H9 (cell line): ENCODE results near the gene APOA1. TPM values are rescaled to one million over a fixed set of nuclear protein-coding genes. Genes with fewer than 3 reads are reported as not detected.

Experiments
- DNase-seq: peaks from one replicate; pipeline ENCODE4 v3.0.0-alpha.2; 2017
- H2AFZ ChIP-seq: one replicate; pipeline ENCODE4 v1.6.1; 2013; ENCODE audit warnings: mild to moderate bottlenecking, low read length, control low read depth, moderate library complexity
- H2AK5ac ChIP-seq: 2 replicates; pipeline ENCODE4 v1.6.1; 2013; ENCODE audit warnings: low read length, control low read depth, mixed read lengths; ENCODE audit not compliant: insufficient read length
- H2BK120ac ChIP-seq: one replicate; pipeline ENCODE4 v1.6.1; 2013; ENCODE audit warnings: low read depth, mild to moderate bottlenecking, low read length, control low read depth, inconsistent platforms; ENCODE audit not compliant: poor library complexity, severe bottlenecking
- H2BK12ac ChIP-seq: 2 replicates; pipeline ENCODE4 v1.6.1; 2013; ENCODE audit warnings: low read length, control low read depth, mixed read lengths, low read depth; ENCODE audit not compliant: insufficient read length
- H2BK15ac ChIP-seq: 2 replicates; pipeline ENCODE4 v1.6.1; 2013; ENCODE audit warnings: low read depth, low read length, control low read depth
- H2BK20ac ChIP-seq: one replicate; pipeline ENCODE4 v1.6.1; 2013; ENCODE audit warnings: low read depth, mild to moderate bottlenecking, low read length, control low read depth, inconsistent platforms; ENCODE audit not compliant: poor library complexity, severe bottlenecking
- H2BK5ac ChIP-seq: 2 replicates; pipeline ENCODE4 v1.6.1; 2013; ENCODE audit warnings: low read length, control low read depth, mixed read lengths; ENCODE audit not compliant: insufficient read length
- H3K14ac ChIP-seq: 2 replicates; pipeline ENCODE4 v1.6.1; 2013; ENCODE audit warnings: low read length, control low read depth; ENCODE audit not compliant: insufficient read depth
- H3K18ac ChIP-seq: 2 replicates; pipeline ENCODE4 v1.6.1; 2013; ENCODE audit warnings: low read depth, mild to moderate bottlenecking, mixed read lengths, low read length, control low read depth; ENCODE audit not compliant: insufficient read length
- H3K23ac ChIP-seq: 2 replicates; pipeline ENCODE4 v1.6.1; 2013; ENCODE audit warnings: low read length, control low read depth, mixed read lengths, low read depth; ENCODE audit not compliant: insufficient read length
- H3K23me2 ChIP-seq: 2 replicates; pipeline ENCODE4 v1.6.1; 2013; ENCODE audit warnings: low read depth, mild to moderate bottlenecking, mixed read lengths, low read length, control low read depth; ENCODE audit not compliant: insufficient read length, poor library complexity, severe bottlenecking
- H3K27ac ChIP-seq: 2 replicates; pipeline ENCODE4 v1.5.1; 2013; ENCODE audit warnings: low read length, control low read depth, mixed read lengths, low read depth; ENCODE audit not compliant: insufficient read length
- H3K27me3 ChIP-seq: 2 replicates; pipeline ENCODE4 v1.6.1; 2013; ENCODE audit warnings: low read length, control low read depth, inconsistent platforms; ENCODE audit not compliant: insufficient read depth
- H3K4ac ChIP-seq: 2 replicates; pipeline ENCODE4 v1.6.1; 2013; ENCODE audit warnings: low read depth, mild to moderate bottlenecking, control low read depth, inconsistent platforms, low read length, moderate library complexity
- H3K4me1 ChIP-seq: 2 replicates; pipeline ENCODE4 v1.6.1; 2013; ENCODE audit warnings: low read length, control low read depth, inconsistent platforms; ENCODE audit not compliant: insufficient read depth
- H3K4me2 ChIP-seq: 2 replicates; pipeline ENCODE4 v1.6.1; 2013; ENCODE audit warnings: low read length, control low read depth, mixed read lengths; ENCODE audit not compliant: insufficient read length, insufficient read depth
- H3K56ac ChIP-seq: 2 replicates; pipeline ENCODE4 v1.6.1; 2013; ENCODE audit warnings: low read depth, mild to moderate bottlenecking, mixed read lengths, low read length, control low read depth; ENCODE audit not compliant: insufficient read length
- H3K79me1 ChIP-seq: 2 replicates; pipeline ENCODE4 v1.6.1; 2013; ENCODE audit warnings: low read depth, mild to moderate bottlenecking, moderate library complexity, low read length, control low read depth, inconsistent platforms; ENCODE audit not compliant: insufficient read depth, poor library complexity, severe bottlenecking
- H3K79me2 ChIP-seq: 2 replicates; pipeline ENCODE4 v1.6.1; 2013; ENCODE audit warnings: low read length, control low read depth, inconsistent platforms; ENCODE audit not compliant: insufficient read depth
- H3K9ac ChIP-seq: 2 replicates; pipeline ENCODE4 v1.6.1; 2013; ENCODE audit warnings: low read length, control low read depth, mixed read lengths; ENCODE audit not compliant: insufficient read length; ENCODE audit errors: extremely low read depth
- H3K9me3 ChIP-seq: one replicate; pipeline ENCODE4 v1.6.1; 2013; ENCODE audit warnings: low read depth, low read length, inconsistent platforms; ENCODE audit not compliant: control insufficient read depth
- H3T11ph ChIP-seq: one replicate; pipeline ENCODE4 v1.6.1; 2013; ENCODE audit warnings: mild to moderate bottlenecking, low read length, control low read depth, inconsistent platforms
- H4K20me1 ChIP-seq: one replicate; pipeline ENCODE4 v1.6.1; 2013; ENCODE audit not compliant: control insufficient read depth, insufficient read length, insufficient read depth
- H4K5ac ChIP-seq: 2 replicates; pipeline ENCODE4 v1.6.1; 2013; ENCODE audit warnings: low read depth, mild to moderate bottlenecking, mixed read lengths, low read length, control low read depth; ENCODE audit not compliant: insufficient read length
- H4K8ac ChIP-seq: replicated peaks from 2 replicates; pipeline ENCODE4 v1.6.1; 2013; ENCODE audit warnings: low read length, control low read depth, mixed read lengths, low read depth; ENCODE audit not compliant: insufficient read length
- H4K91ac ChIP-seq: 2 replicates; pipeline ENCODE4 v1.6.1; 2013; ENCODE audit warnings: low read depth, mild to moderate bottlenecking, moderate library complexity, mixed read lengths, low read length, control low read depth; ENCODE audit not compliant: insufficient read length
- H3K27ac Mint-ChIP-seq, 3 experiments: 2 replicates in 2 of 3; 3 replicates in 1 of 3; pipeline ENCODE4 v1.8.0; 2020 to 2021; ENCODE audit warnings: mixed read lengths in 3 of 3, mild to moderate bottlenecking in 1 of 3, moderate library complexity in 1 of 3
- H3K27me3 Mint-ChIP-seq: 2 replicates; pipeline ENCODE4 v1.8.0; 2021; ENCODE audit warnings: low read depth, mild to moderate bottlenecking, moderate library complexity, mixed read lengths
- H3K36me3 Mint-ChIP-seq, 3 experiments: 2 replicates in 2 of 3; 3 replicates in 1 of 3; pipeline ENCODE4 v1.8.0; 2020 to 2021; ENCODE audit warnings: low read depth in 3 of 3, mixed read lengths in 3 of 3; ENCODE audit not compliant: insufficient read depth in 1 of 3
- H3K4me1 Mint-ChIP-seq, 2 experiments: 2 replicates each; pipeline ENCODE4 v1.8.0; 2020; ENCODE audit warnings: mixed read lengths in 2 of 2
- H3K4me3 Mint-ChIP-seq, 2 experiments: 2 replicates in 1 of 2; 3 replicates in 1 of 2; pipeline ENCODE4 v1.8.0; 2020 to 2021; ENCODE audit warnings: mild to moderate bottlenecking in 2 of 2, mixed read lengths in 2 of 2, moderate library complexity in 1 of 2
- H3K9me3 Mint-ChIP-seq, 2 experiments: 2 replicates in 1 of 2; 3 replicates in 1 of 2; pipeline ENCODE4 v1.8.0; 2020; ENCODE audit warnings: mild to moderate bottlenecking in 2 of 2, mixed read lengths in 2 of 2, moderate library complexity in 1 of 2
- CTCF ChIP-seq: fragments of 200-600 bp; sonication (generic); conservative IDR thresholded peaks from 3 replicates; pipeline ENCODE4 v1.8.0; 2021; ENCODE audit warnings: antibody characterized with exemption, mild to moderate bottlenecking
- WGBS: extraction: QIAGEN DNeasy Blood & Tissue Kit; methylation state at CpG from one replicate; pipeline ENCODE4 v1.1.7; 2013; ENCODE audit warnings: missing lambda C conversion rate, low lambda C conversion rate, mixed read lengths; ENCODE audit not compliant: insufficient read length; ENCODE audit errors: extremely low coverage; 5-methylcytosine and 5-hydroxymethylcytosine counted together
- total RNA-seq: library from RNA; stranded (reverse); gene quantifications from 2 replicates; pipeline ENCODE4 v1.2.1, GENCODE V29; 2021

APOA1 gene
- total RNA-seq, 1 experiment from 2014 or later = 0.68 TPM

GRCh38 chr11:116865696-116866095 lies 28.3 kb upstream of the APOA1 start:
- H2BK5ac ChIP-seq = no peak overlapping the region
- no peak for DNase-seq
- no peak overlapping the region for H4K91ac ChIP-seq
- H3K27me3 ChIP-seq = no peaks in the 10 kb centered on the region
- no peak overlapping the region for H3K4ac ChIP-seq
- peaks cover 2% of the 10 kb centered on the region for H4K20me1 ChIP-seq
- no peak overlapping the region for H3K27ac ChIP-seq
- no peak overlapping the region for H2AFZ ChIP-seq
- H3T11ph ChIP-seq = no peak overlapping the region
- no peak overlapping the region for H3K14ac ChIP-seq
- no CpG with 5 or more reads among the region's 1 CpG for WGBS
- Mint-ChIP-seq H3K4me3 (no peak overlapping the region), H3K4me1 (no peaks in the 10 kb centered on the region), H3K9me3 (no peaks in the 10 kb centered on the region), H3K36me3 (peaks cover 20 to 69% (median 62%) of the 10 kb centered on the region in 3 experiments; a peak in 6 of 7 replicates), H3K27me3 (no peaks in the 10 kb centered on the region), H3K27ac (no peak overlapping the region)
- H2AK5ac ChIP-seq = no peak overlapping the region
- H3K79me2 ChIP-seq = no peaks in the 10 kb centered on the region
- H3K23ac ChIP-seq = no peak overlapping the region
- no peak overlapping the region for H2BK120ac ChIP-seq
- no peaks in the 10 kb centered on the region for H3K9me3 ChIP-seq
- H3K9ac ChIP-seq = no peak overlapping the region
- H4K8ac ChIP-seq = no peak overlapping the region
- H3K4me1 ChIP-seq = no peaks in the 10 kb centered on the region
- no peak for TF ChIP-seq CTCF
- H3K18ac ChIP-seq = no peak overlapping the region
- no peak overlapping the region for H3K4me2 ChIP-seq
- H3K23me2 ChIP-seq = no peaks in the 10 kb centered on the region
- no peak overlapping the region for H2BK15ac ChIP-seq
- no peak overlapping the region for H3K56ac ChIP-seq
- no peak overlapping the region for H4K5ac ChIP-seq
- H3K79me1 ChIP-seq = no peaks in the 10 kb centered on the region
- no peak overlapping the region for H2BK20ac ChIP-seq
- H2BK12ac ChIP-seq = no peak overlapping the region
